Stromal cell of bone marrow (primary cell): ENCODE measurements around the gene AP3B1.
"Not testable (repeated sequence)": the region's sequence is repeated elsewhere in the genome, so short reads cannot be mapped to it uniquely, and the experiment has no call there.

Source experiments
- DNase-seq: peaks from one replicate; pipeline ENCODE4 v3.0.0-alpha.2; 2012; ENCODE audit warnings: low read depth

Gene AP3B1

DNA sequence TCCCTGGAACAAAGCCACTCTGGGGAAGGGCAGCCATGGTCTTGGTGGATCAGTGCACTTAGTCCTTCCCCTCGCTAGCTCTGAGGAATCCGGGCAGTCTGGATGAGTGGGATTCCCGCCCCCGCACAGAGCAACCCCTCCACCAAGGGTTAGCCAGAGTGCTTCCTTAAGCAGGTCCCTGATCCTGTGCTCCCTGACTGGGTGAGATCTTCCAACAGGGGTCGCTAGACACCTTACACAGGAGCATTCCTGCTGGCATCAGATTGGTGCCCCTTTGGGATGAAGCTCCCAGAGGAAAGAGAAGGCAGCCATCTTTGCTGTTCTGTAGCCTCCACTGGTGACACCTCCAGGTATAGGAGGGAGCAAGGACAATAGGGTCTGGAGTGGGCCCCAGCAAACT lies 228.8 kb downstream of the AP3B1 start:
- DNase-seq = no peak

DNA sequence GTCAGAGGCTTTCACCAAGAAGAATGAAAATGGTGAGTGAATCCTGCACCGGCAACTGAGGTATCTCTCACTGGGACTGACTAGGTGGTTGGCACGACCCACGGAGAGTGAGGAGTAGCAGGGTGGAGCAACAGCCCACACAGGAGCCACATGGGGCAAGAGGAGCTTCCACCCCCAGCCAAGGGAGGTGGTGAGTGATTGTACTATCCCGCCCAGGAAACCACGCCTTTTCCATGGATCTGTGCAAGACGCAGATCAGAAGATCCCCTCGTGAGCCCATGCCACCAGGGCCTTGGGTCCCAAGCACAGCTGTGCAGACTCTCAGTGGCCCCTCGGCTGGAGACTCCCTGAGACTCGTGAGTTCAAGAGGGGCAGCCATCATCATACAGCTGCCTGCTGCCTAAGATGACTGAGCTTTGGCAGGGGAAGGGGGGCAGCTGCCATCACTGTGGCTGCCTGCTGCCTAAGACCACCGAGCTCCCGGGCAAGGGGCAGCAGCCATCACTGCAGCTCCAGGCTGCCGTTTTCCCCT lies 229.5 kb downstream of the AP3B1 start:
- DNase-seq = no peak

- no peak for DNase-seq
Observed at GRCh38 chr5:78063495-78063894, 231.0 kb downstream of the AP3B1 start.

GRCh38 chr5:78062645-78063044 lies 231.9 kb downstream of the AP3B1 start:
- DNase-seq = no peak

GRCh38 chr5:78060421-78060820 lies 234.1 kb downstream of the AP3B1 start:
- DNase-seq = peak; percentile 35

- no peak for DNase-seq
Observed at GRCh38 chr5:78058625-78059024, 235.9 kb downstream of the AP3B1 start.

DNA sequence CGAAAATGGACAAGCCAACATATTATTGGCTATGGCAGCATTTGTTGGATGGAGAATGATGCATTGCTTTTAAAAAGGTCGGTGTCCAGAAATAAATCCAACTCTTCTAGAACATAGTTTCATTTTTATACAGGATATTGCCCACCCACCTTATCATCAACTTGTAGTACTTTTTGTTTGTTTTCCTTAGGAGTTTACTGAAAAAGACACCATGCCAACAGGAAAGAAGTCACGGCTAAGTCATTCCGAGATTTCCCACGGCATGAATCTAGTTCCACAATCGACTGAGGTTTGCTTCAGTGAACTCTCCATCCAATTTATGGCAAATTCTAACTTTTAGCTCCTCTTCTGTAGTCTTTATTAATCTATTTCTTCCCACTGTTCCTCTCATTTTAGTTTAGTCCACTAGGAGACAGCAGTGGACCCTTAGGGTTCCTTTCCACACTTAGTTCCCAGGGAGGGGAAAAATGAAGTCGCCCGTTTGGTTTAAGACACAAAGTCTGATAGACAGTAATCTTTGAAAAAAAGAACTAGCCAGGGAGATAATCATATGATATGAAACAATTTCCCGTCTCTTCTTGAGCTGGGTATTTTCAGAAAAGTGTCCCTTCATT lies 237.5 kb downstream of the AP3B1 start:
- no peak for DNase-seq

GRCh38 chr5:78056053-78056452 lies 238.4 kb downstream of the AP3B1 start:
- no peak for DNase-seq

GRCh38 chr5:78050888-78051287 lies 243.6 kb downstream of the AP3B1 start:
- DNase-seq = no peak

DNA sequence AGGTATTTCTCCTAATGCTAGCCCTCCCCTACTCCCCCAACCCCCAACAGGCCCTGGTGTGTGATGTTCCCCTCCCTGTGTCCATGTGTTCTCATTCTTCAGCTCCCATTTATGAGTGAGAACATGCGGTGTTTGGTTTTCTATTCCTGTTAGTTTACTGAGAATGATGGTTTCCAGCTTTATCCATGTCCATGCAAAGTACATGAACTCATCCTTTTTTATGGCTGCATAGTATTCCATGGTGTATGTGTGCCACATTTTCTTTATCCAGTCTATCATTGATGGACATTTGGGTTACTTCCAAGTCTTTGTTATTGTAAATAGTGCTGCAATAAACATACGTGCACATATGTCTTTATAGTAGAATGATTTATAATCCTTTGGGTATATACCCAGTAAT lies 247.7 kb downstream of the AP3B1 start:
- not testable (repeated sequence) for DNase-seq

DNA sequence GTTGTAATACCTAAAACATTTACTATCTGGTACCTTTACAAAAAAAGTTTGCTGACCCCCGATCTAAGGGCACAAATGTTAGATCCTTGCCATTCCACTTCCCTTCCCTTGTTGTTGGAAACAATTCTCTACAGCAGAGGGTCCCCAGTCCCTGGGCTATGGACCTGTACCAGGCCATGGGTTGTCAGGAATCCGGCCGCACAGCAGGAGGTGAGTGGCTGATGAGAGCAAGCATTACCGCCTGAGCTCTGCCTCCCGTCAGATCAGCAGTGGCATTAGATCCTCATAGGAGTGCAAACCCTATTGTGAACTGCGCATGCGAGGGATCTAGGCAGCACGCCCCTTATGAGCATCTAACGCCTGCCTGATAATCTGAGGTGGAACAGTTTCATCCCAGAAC lies 248.5 kb downstream of the AP3B1 start:
- DNase-seq = no peak

DNA sequence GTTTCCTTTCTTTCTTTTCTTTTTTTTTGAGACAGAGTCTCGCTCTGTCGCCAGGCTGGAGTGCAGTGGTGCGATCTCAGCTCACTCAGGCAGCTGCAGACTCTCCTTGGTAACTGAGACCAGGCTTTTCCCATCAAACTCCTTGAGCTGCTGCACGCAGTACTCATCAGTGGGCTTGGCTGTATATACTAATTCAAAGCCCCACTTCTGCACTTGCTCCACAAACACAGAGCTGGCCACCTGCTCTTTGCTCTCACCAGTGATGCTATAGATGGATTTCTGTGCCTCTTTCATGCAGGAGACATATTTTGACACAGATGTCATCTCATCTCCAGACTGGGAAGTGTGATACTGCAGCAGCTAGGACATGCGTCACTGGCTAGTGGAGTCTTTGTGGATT lies 252.7 kb downstream of the AP3B1 start:
- no peak for DNase-seq

DNA sequence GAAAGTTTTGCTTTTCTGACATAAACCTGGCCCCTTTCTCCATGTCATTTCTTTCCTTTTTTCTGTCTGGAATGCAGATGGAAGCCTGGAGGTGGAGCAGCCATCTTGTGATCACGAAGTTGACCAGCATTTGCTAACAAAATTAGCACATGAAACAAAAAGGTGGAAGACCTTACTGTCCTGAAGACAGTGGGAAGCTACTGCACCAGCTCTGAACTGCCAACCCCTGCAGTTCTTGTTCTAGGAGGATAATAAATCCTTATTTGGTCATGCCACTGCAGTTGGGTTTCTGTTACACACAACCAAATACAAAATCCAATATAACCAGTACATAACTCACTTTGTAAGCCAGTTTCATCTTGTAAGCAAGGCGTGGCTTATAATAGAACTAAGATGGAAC lies 269.0 kb downstream of the AP3B1 start:
- no peak for DNase-seq

DNA sequence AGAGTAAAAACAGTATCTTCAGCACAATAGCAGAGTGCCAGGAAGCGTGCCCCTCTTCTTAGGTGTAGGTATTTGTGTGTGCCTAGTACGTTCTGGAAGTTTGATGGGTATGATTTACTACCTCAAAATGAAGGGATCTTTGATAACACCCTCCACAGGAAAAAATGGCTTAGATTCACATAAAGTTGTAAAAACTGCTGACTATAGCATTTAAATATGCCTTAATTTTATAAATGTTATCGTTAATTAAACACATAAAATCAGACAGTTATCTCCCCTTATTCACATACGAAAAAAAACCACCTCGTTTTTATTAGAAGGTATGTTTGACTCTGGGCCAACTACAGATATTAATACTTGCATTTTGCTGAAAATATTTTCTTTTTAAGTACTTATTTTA lies 274.8 kb downstream of the AP3B1 start:
- DNase-seq = no peak

- no peak for DNase-seq
Observed at GRCh38 chr5:78016863-78017529, 277.5 kb downstream of the AP3B1 start.

- DNase-seq = peak; percentile 89
Observed at GRCh38 chr5:78009937-78010527, 284.5 kb downstream of the AP3B1 start.

DNA sequence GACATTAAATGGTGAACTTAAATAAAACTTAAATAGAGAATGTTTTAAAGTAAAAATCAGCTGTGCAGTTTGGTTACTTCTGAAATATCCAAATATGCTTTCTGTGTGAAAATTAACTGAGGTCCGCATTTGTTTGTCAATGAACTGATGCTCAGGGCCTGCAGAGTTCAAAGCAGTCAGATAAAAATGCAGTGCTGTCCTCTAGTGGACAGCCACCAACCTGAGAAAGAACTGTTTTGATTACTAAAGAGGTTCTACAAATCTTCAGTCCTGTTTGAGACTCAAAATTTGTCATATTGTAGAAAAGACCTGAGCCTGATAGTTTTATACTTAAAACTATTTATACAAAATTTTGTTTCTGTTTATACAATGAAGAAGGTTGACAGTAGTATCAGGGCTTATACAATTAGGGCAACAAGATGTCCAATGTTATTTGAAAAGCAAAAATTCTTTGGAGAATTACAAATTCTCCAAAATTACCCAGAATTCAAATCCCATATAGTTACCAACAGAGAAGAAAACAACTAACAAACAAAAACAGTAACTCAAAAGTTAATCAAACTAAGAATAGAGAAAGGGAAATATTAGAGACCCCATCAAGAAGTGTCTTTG lies 286.0 kb downstream of the AP3B1 start:
- DNase-seq = peak; percentile 31

- no peak for DNase-seq
Observed at GRCh38 chr5:78007233-78007632, 287.3 kb downstream of the AP3B1 start.

DNA sequence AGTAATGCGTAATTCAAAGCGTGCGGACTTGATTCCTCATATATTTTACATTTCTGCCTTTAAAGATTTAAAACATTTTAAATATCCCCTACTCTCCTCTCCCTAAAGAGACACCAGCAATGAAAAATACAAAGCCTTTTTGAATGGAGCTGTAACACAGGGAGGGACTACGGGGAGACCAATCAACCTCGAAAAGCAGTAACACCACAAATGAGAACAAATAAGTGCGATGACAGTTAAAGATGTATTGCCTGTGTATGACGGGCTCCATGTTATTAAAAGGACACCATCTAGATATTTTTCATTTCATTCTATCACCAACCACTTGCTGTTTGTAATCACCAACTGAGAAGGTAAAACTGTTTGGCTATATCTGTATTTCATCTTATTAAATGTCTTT lies 288.0 kb downstream of the AP3B1 start:
- no peak for DNase-seq

DNA sequence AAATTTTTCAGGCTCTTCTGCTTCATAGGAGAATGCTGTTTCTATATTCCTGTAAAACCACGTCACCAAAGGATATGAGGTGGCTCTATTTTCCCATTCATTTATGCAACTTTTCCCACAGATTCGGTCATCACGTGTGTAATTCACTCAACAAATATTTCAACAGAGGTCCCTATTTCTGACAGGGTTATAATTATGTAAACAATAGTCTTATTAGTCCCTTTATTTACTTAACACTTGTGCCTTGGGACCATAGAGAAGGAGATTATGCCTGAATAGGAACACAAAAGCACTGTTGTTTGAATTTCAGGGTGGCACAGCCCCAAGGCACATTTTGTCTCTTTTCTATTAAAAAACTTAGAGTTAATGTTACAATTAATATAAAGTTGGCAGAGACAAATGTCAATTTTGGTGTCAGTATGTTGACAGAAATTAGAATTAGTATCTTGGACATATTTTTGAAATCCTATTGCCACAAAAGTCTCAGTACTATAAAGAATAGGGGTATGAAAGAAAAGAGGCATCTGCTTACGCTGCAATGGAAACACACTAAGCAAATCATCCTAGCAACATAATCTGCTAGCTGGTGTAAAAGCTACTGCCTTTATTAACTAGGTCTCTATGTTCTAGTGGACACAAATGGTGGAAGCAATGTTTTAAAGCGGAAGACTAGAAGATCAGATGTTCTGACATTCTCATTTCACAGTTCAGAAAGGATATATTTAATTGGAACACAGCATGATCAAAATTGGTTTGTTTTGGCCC lies 289.3 kb downstream of the AP3B1 start:
- peak; percentile 11 for DNase-seq

GRCh38 chr5:78004559-78004958 lies 289.9 kb downstream of the AP3B1 start:
- no peak for DNase-seq

DNA sequence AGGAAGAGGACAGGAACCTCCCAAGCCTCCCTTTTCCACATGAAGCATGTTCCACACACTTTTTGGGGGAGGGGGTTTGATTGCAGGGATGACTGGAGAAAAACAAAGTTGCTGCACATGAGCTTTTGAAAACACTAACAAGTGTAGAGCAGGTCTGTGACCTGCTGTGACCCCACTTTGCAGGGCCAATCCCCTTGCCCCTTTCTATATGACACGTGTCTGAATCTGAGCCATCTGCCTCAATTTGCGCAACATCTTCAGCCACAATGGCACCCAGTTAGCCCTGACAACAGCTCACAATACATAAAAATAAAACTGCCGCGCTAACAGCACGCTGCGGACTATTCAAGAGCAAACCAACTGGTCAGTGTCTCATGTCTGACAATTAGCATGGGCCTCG lies 290.6 kb downstream of the AP3B1 start:
- DNase-seq = no peak
